NK-92 (cell line): ENCODE measurements around the gene DVL2.

Experiments
- DNase-seq: peaks from one replicate; lab custom pipeline; 2025; ENCODE audit not compliant: unreplicated experiment; lab: John Stamatoyannopoulos, UW

The DVL2 gene

DNA sequence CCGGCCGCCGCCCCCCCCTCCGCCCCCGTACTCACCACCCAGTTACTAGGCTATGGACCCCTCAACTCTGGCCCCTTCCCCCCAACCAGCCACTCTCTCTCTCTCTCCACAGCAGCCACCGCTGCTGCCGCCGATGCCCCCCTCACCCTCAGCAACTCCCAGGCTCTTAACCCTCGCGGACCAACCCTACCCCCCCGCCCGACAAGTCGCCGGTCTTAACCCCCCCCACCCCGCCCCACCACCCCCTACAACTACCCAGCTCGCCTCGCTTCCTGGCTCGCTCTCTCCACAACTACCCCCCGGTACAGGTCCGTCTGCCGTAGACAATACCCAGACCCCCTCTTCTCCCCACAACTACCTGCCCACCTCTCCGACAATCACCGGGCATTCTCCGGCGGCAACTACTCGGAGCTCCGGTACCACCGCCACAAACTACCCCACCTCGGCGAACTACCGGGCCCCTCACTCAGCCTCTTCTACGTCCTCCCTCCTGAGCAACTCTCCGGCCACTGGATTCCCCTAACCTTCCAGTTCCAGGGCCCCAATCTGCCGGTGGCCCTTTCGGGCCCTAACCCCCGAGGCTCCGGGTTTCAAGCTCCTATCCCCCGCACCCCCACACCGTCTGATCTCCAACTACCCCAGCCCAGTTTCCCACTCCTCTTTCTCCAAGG lies 4.2 kb upstream of the DVL2 start:
- no peak for DNase-seq

DNA sequence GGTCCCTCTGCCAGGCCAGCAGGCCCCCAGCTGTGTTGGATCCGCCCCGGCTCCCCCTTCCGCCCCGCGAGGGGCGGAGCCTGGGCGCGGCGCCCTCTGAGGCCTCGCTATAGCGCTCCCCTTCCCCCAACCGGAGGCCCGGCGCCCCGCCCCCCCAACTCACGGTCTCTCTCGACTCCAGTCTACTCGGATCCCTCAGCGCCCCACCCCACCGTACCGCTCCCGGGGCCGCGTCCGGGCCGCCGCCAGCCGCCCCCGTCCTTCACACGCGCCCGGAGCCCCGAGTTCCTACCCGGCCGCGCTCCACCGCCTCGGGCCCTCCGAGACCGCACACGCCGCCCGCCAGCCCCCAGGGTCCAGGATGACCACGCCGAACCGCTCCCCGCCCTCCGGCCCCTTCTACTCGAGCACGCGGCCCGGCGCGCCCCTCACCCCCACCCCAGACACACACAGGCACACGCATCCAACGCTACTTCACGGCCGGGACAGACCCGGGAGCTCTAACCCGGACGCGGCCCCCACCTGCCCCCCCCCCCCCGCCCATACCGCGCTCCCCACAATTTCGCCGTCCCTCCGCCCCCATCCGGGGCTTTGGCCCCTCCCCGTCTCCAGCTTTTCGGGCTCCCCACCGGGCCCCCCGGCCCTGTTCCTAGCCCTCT lies 3.6 kb upstream of the DVL2 start:
- DNase-seq, result no peak

DNA sequence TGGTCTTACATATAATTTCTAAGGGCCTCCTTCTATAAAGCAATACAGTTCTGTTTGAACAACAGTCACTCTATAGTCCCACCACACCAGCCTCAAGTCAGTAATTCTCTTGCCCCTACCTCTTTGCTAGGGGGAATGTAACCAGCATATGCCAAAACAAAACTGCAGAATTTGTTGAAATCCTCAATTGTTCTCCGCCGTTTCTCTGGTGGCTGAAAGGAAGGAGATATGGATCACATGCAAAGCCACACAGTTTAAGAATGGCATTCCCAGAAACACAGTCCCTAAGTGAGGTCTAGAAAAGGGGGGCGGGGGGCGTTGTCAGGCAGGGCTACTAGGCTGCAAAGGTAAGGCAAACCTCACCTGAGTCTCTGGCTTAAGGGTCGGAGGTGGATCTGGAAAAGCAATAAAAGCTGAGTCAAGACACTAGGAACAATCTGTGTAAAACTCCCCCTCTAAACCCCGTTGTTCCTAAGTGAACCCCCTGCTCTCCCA lies 3.0 kb upstream of the DVL2 start:
- no peak for DNase-seq

DNA sequence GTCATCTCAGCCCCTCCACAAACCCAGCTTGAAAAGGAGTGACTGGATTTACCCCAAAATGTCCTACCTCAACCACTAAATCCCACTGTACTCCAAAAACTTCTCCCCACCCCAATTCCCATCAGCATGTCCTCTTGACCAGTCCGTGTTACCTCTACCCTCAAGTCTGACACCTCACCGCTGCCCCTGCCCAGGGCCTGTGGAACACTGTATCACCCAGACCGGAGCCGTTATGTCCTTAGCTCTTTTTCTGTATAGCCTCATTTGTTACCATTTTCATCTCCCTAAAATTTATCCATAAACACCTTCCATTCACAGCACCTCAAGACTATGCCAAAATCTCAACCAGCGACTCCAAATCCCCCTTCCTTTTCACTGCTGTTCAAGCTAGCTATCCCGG lies 2.5 kb upstream of the DVL2 start:
- no peak for DNase-seq

DNA sequence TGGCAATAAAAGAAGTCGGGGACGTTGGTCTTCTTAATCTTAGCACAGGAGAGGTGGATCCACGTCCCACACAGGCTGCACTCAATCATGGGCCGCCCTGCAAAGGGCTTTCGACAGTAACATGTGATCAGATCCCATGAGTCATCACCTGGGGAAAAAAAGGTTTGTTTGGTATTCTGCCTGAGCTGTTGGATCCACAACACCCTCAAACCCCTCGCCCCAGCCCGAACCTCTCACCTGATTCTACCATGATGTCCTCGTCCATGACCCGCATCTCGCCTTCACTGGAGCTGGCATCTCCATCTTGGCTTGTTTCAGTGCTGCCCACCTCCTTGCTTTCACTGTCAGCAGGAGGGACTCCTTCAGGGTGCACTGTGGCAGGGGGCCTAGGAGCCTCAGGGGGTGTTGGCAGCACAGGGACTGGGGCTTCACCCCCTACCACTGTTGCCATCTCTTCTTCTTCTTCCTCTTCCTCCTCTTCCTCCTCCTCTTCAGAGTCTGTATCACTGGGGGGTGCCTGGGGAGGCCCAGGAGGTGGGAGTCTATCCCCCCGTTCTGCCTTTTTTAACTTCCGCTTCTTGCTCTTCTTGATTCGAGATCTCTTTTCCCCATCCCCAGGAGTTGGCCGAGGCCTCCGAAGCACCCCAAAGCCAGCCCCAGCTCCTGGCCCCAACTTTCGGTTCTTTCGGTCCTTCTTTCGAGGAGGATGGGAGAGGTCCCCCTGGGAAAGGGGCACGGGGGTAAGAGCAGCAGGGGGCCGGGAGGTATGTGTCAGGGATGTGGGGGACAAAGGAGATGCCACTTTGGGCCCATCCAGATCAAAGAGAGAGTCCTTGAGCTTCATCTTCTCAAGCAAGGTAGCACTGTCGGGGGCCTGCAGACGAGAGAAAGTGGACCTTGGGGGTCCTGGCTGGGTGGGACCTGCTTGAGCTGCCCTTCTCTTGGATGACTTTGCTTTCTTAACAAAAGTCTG lies 1.7 kb upstream of the DVL2 start:
- no peak for DNase-seq

DNA sequence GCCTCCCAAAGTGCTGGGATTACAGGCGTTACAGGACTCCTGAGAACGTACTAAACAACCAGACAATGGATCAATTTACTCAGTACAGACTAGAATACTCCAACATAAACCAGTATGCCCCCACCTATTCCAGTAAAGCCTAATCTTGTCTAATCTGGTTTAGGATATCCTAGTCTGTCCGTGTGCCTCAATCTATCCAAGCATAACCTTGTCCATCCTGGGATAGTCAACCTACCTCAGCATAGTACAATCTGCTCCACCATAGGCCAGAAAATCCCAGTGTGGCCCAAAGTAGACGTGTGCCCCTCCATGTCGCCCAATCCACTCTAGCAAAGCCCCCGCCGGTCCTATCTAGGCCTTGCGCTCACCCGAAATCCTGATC lies 625 bp downstream of the DVL2 start:
- DNase-seq, result no peak

DNA sequence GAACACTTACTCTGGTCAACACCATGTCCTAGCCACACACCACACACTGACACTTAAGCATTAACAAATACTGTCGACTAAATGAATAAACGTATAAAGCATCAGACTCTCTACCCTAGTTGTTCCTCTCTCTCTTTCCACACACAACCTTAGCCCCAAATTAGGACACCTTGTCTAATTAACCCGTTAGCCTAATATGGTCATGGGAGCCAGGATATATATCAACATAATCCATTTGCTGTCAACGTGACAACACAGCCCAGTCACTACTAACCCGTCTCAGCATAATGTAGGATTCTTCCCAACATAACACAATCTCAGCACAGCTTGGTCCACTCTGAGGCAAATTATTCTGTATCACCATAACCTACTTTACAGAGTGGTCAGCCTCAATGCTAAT lies 2.2 kb downstream of the DVL2 start:
- no peak for DNase-seq

DNA sequence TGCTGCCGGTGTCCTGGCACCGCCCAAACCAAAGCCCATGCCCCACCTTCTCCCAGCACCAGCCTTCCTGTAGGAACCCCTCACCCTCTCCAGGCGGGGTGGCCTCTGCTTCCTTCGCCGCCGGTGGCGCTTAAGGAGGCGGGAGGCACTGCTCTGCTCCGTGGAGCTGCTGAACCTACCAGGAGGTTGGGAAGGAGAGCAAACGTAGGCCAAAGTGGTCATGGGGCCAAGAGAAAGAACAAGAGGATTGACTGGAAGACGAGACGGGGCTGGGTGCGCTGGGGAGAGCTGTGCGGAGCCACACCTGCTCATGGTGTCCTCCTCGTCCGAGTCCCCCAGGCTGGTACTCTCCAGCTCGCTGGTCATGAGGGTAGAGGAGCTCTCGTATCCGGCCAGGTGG lies 4.8 kb downstream of the DVL2 start:
- no peak for DNase-seq

DNA sequence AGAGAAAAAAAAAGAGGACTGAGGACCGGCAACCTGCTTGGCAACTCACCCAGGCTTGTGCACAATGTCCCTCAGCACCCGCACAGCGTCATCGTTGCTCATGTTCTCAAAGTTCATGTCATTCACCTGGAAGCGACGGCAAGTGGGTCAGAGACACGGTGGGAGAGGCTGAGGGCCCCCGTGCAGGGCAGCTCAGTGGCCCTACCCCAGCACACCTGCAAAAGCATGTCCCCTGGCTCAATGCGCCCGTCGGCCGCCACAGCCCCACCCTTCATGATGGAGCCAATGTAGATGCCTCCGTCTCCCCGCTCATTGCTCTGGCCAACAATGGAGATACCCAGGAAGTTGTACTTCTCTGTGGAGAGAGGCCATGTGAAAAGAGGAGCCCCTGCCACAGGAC lies 5.4 kb downstream of the DVL2 start:
- DNase-seq, result no peak

DNA sequence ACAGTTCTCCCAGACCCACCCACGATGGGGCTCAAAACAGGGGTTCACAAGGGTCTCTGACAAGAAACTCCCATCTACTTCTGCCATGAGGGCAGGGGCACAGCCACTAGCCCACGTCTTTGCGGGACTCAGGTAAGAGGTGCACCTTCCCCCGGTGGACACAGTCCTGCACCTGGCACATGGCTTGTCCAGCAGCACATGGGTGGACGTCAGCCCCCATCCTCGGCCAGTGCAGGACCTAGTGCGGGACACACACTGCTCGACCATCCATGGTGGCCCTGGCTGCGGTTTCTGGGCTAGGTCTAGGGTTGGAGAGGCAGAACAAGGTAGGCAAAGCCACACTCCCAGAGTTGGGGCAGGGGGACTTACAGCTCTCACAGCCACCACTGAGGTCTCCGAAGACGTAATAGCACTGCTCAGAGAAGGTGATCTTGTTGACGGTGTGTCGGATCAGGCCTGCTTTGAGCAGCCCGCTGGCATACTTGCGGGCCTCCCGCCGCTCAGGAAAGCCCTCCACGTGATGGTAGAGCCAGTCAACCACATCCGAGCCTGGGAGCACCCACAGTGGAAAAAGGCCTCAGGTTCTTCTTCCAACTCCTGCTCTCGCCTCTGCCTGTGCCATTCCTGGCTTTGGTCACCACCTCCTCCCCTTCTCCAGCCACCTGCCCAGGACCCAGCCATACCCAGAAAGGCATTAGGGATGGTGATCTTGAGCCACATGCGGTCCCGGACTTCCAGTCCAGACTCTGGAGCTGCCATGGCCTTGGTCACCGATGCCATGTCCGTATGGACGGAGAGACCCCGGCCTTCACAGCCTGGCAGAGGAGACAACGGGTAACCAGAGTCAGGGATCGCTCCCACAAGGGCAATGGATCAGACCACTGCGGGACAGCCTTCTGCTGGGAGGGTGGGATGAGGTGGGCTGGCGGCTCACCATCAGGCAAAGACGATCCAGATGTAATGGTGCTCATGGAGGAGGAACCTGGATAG lies 7.3 kb downstream of the DVL2 start:
- DNase-seq, result no peak

DNA sequence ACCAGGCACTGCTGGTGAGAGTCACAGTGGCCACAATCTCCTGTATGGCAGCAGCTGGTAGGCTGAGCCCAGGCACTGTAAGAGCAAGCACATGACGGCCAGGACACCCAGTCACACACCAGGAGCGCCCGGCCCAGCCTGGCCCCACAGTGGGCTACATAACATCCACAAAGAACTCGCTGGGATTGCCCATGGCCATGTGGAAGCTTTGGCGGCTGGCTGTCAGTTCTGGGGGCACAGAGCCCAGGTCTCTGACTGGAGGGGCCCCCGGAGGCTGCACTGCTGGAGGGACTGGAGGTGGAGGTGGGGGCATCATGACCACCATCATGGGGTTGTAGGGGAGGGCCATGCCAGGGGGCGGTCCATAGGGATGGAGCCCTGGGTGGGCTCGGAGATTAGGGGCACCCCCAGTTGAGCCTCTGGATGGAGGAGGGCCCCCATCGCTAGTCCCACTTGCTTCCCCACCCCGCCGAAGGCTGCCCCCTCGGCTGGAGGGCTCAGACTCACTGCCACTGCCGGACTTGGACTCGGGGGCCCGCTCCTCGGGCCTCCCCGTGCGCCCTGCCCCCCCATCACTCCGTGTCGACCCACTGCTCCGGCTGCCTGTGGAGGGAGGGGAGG lies 8.5 kb downstream of the DVL2 start:
- DNase-seq, result no peak

DNA sequence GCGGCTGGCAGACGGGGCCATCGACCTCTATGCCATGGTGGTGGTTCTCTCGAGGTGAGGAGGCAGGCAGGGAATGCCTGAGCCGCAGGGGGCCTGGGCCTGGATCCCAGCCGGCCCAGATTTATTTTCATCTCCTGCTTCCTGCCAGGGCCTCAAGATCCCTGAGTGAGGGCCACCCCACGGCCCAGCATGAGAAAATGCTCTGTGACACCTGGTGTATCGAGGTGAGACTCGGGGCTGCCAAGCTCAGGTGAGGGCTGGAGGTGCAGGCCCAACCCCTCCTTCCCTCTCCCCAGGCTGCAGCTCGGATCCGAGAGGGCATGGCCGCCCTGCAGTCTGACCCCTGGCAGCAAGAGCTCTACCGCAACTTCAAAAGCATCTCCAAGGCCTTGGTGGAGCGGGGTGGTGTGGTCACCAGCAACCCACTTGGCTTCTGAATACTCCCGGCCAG lies 9.6 kb downstream of the DVL2 start:
- no peak for DNase-seq

DNA sequence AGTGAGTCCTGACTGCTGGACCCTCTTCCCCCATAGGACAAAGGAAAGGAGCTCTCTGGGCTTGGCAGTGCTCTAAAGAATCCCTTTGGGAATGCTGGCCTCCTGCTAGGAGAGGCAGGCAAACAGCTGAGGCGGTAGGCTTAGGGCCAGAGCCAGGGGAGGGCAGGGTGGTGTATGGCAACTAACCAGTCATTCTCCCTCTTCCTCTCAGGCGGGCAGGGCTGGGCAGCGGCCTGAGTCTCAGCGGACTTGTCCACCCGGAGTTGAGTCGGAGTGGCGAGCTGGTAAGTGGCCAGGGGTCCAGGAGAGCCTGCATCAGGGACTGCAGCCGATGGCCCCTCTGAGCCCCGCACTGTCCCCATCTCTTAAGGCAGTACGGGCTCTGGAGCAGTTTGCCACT lies 10.2 kb downstream of the DVL2 start:
- DNase-seq, result no peak

DNA sequence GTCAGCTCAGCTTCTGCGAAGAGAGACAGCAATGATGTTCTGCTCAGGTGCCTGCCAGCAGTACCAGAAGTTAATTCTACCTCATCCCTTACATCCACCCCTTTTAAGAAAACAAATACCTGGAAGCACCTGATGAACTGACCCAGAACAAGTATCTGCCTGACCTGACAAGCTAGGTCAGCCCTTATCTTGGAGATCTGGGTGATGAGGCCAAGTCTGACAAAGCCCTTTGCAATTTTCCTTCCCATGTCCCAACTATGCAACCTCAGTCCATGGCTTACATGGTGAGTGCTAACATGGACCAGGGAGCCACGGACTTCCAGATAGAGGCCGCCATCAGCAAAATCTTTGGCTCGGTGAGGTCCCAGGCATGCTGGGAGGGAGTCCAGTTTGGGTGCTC lies 10.9 kb downstream of the DVL2 start:
- DNase-seq, result no peak

DNA sequence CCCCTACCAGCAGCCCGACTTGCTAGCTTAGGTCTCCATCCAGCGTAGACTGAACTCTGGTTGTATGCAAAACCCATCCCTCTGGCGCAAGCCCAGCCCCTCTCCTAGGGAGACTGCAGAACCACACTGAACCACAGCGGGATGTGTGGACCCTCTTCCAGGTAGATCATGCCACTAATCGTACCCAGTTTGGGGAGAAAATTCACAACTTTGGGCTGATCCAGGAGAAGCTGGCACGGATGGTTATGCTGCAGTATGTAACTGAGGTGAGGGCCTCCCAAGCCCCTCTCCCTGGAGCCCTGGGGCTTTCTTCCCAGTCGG lies 11.4 kb downstream of the DVL2 start:
- no peak for DNase-seq

DNA sequence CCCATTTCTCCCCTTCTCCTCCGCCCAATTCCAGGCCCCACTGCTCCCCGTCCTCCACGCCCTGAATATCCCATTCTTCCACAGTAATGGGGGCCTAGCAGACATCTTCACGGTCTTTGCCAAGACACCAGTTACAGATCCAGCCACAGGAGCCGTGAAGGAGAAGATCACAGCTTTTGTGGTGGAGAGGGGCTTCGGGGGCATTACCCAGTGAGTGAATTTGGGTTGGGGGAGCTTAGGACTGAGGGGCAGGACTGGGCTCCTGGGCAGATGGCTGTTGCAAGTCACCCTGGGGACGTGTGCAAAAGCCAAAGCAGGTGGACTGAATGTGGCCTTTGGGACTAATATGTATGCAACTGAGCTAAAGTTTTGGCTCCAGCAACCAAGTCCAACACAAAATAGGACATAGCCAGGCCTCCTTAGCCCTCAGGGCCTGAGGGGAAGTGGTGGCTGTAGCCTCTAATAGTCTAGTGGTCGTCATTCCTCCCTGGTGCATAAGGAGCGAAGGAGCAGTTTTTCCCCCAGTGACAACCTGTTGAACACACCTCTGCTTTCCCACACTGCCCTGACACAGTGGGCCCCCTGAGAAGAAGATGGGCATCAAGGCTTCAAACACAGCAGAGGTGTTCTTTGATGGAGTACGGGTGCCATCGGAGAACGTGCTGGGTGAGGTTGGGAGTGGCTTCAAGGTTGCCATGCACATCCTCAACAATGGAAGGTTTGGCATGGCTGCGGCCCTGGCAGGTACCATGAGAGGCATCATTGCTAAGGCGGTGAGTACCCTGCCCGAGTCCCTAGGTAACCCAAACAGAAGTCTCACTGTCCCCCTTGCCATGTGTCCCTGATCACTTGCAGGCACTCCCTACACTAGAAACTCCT lies 12.0 kb downstream of the DVL2 start:
- no peak for DNase-seq

DNA sequence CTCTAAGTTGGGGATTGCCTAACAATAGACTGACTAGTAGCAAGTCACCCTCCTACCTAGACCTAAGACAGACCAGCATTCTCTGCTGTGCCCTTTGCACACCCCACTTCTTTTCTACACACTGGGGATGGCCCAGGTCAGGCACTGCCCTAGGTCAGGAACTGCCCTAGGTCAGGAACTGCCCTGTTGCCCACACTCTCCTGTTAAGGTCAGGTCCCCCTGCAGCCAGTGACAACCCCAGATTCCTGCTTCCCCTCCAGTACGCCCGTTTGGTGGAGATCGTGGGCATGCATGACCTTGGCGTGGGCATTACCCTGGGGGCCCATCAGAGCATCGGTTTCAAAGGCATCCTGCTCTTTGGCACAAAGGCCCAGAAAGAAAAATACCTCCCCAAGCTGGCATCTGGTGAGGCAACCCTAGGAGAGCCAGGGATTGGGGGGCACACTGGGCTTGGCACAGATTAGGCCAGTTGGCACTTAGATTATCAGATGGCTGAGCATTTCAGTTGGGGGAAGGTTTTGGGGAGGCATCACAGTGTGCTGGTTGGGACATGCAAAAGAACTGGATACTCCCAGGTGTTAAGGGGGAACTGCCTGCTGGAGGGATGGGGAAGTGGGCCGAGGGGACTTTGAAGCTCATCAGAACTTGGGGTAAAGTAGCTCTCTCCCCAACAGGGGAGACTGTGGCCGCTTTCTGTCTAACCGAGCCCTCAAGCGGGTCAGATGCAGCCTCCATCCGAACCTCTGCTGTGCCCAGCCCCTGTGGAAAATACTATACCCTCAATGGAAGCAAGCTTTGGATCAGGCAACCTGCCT lies 12.8 kb downstream of the DVL2 start:
- no peak for DNase-seq

DNA sequence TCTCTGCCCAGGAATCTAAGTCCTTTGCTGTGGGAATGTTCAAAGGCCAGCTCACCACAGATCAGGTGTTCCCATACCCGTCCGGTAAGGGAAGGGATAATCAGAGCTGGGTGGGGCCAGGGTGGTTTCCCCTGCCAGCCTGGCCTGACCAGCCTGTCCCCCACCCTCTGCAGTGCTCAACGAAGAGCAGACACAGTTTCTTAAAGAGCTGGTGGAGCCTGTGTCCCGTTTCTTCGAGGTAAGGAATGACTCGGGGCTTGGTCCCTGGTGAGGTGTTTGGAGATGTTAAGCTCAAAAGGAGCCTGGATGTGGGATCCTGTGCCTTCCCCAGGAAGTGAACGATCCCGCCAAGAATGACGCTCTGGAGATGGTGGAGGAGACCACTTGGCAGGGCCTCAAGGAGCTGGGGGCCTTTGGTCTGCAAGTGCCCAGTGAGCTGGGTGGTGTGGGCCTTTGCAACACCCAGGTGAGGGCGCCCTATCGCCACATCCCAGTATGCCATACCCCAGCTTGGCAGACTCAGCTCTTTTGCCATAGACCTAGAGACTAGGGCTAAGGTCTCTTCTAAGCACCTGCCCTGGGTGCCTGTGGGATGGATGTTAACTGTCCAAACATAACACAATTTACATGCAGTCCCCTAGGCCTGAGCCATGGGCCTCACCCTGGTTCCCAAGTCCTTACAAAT lies 13.6 kb downstream of the DVL2 start:
- no peak for DNase-seq
